Right ventricle myocardium inferior (tissue), 1 donor: ENCODE measurements around the gene LPAR4. TPM values are rescaled to one million over a fixed set of nuclear protein-coding genes. Genes with fewer than 3 reads are reported as not detected.
"Not testable (repeated sequence)": the region's sequence is repeated elsewhere in the genome, so short reads cannot be mapped to it uniquely, and the experiment has no call there.

Experiments used
- ATAC-seq: fragments of 200-7000 bp; cut with Tn5 transposase; one replicate; pipeline ENCODE4 v1.9.1; 2020; ENCODE audit warnings: mild to moderate bottlenecking, moderate library complexity
- DNase-seq: peaks from one replicate; pipeline ENCODE4 v3.0.0; 2021; ENCODE audit errors: missing footprints
- intact Hi-C: fragments of 100-400 bp; cut with DNase I; formaldehyde crosslinking; loops from one replicate; pipeline ENCODE4 v1.11.0; 2022
- long read RNA-seq: library from polyadenylated mRNA; unstranded; transcript quantifications from one replicate; pipeline ENCODE4 v2.0.0, GENCODE V29; 2021
- total RNA-seq: library from RNA; stranded (reverse); fragmentation: NEBNext Ultra II Directional; extraction: Animal tissue kit (Norgen Biotek cat#: 25700); gene quantifications from one replicate; pipeline ENCODE4 v1.2.1, GENCODE V29; 2021
- donor health status: DM: no; HTN: yes; CAD: no; lungs with severe emphysema.

The LPAR4 gene, protein sequence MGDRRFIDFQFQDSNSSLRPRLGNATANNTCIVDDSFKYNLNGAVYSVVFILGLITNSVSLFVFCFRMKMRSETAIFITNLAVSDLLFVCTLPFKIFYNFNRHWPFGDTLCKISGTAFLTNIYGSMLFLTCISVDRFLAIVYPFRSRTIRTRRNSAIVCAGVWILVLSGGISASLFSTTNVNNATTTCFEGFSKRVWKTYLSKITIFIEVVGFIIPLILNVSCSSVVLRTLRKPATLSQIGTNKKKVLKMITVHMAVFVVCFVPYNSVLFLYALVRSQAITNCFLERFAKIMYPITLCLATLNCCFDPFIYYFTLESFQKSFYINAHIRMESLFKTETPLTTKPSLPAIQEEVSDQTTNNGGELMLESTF
- 0.22 TPM for total RNA-seq
- long read RNA-seq: 0 reads

DNA sequence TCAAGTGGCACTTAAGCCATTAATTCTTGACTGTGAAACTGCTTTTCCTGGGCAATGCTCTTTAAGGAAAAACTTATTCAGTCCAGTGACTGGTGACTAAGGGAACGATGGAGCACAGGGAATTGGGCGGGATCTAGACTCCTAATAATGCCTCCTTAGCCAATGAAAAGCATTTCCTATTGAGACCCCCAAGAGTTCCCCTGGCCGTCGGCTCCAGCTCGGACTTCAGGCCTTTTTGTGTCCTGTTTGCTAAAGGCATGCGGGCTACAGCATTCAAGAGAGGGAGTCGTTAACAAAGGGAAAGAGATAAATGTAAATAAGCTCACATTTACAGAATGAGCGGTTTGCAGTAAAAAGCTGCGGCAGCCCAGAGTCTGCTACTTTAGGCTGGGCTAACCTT, at the start of gene LPAR4:
LPAR4 (plus strand) TSS at position 232 of the 400 bp plus-strand sequence. CDS start 7,150 bp downstream, outside the sequence.
- intact Hi-C loops: no loop called here
- no peak for ATAC-seq
- DNase-seq: no peak

DNA sequence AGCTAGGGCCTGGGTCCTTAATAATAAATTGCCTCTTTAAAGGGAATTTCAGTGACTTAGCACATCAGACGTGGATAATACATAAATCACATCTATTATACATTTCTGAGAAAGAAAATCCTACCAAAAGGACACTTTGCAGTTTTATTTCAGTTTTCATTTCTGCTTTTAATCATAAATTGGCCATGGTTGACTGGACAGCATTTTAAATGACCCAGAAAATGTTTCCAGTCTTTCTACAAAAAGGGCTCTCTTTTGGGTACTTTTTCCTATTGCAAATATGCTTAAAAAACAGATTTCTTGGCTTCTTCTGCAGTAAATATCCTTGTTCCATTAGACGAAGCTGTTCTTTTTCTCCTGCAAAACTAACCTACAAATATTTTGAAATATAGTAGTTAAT, 41.4 kb upstream of the LPAR4 start:
- DNase-seq: no peak
- ATAC-seq: no peak
- intact Hi-C loops: no loop called here

DNA sequence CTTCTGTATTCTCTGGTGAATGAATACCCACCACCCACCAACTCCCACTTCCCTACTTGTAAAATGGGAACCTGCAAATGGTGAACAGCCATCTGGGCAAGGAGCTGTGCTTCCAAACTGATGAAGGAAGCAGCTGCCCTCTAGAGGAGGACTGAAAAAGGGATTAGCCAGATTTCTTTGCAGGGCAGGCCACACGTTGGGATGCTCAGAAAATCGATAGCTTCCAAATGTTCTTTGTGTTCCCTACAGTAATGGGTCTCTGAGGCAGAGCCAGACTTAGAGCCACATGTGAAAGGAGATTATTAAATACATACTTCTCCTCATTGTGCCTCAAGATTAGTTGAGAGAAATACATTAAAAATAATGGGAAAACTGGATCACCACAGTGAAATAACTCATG, 39.3 kb upstream of the LPAR4 start:
- ATAC-seq: no peak
- no peak for DNase-seq
- intact Hi-C loops: no loop called here

DNA sequence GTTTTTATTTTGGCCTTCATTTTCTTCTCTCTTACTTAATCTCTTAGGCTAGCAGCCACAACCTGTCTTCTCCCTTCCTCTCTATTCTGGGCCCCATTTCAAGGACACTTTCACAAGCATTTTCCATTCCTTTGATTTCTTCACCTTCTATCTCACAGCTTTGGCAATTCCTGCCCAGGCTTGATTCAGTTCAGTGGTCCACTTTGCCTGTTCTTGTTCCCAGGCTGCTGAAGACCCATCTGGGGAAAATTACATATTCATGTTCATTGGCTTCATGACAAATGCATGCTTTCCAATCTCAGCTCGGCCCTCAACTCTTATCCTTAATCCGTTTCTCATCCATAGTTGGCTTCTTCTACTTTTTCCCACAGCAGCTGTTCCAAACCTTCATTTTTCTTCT, 38.7 kb upstream of the LPAR4 start:
- intact Hi-C loops: no loop called here
- peak; percentile 28 for ATAC-seq

GRCh38 chrX:78710171-78710570, 37.3 kb upstream of the LPAR4 start:
- intact Hi-C loops: no loop called here
- DNase-seq (no peak), ATAC-seq (no peak)

More for the DNA sequence above, 38.7 kb upstream of the LPAR4 start:
- DNase-seq: no peak

DNA sequence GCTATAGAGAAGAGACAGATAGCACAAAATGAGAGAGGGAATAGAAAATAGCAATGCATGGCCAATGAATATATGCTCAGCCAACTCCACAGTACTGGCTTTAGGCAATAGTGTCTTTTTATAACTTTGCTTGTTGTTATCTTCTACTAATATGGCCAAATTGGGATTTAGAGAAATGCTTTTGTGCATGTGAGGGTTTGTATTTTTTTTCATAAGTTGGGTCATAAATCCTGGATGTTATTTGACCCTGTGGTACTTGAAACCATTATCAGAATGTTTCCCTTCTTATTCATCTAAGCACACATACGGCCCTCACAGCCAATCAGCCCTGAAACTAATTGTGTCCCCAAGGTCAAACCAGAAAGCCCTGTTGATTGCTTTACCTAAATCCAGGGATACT, 35.2 kb upstream of the LPAR4 start:
- DNase-seq: no peak
- no peak for ATAC-seq
- intact Hi-C loops: no loop called here

DNA sequence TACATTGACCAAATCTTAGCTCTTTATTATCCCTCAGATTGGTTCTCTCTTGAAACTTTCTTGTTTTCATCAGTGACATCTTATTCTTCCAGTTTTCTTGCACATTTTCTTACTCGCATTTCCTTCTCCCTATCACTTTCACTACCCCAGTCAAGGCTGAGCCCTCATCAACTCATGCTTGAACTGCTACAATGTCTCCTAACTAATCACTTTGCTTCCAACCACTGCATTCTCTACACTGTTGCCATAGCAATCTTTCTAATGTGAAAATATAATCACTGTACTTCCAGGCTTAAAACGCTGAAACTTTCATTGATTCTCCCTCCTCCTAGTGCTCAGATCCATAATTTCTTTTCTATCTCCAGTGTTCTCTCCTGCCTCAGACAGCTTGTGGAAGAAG, 22.2 kb upstream of the LPAR4 start:
- intact Hi-C loops: no loop called here
- ATAC-seq: no peak
- no peak for DNase-seq

- DNase-seq: no peak
- no peak for ATAC-seq
- intact Hi-C loops: no loop called here
These were observed 1.0 kb upstream of the LPAR4 start for GRCh38 chrX:78746496-78746895.

DNA sequence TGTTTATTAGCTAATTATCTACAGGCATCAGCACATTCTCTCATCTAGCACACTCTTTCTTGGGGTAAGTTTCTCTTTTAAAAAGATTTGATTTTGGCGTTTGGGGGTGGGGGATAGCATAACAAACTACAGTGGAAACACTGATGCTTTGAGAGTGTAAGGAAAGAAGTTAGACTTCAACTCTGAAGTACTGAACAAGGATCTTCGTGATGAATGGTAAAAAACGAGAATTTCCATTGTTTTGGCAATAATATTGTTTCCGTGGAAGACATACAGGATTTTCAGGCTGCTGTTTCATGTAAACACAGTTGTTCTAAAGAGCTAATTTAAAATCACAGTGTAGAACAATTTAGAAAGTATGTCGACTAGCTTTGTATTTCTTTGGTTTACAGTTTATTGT, 451 bp downstream of the LPAR4 start:
- DNase-seq (no peak), ATAC-seq (no peak)
- intact Hi-C loops: no loop called here

GRCh38 chrX:78748846-78749245, 1.3 kb downstream of the LPAR4 start:
- DNase-seq (no peak), ATAC-seq (no peak)
- intact Hi-C loops: no loop called here

DNA sequence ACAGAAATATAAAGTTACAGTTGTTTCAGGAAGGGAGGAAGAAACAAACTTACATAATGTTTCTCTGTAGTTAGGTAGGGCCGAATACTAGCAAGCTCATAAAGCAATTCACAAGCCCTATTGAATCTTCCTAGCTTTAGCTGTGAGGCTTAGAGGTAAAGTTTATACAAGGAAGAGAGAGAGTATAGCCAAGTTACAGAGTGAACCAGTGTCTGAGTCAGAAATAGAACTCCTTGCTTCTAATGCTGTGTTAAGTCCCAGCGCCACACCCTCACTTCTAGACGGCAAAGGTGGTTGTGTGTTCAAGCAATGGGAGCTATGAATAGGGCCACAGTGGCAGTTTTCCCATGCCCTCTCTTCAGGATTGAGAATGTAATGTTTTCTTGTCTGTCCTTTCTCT, 6.1 kb downstream of the LPAR4 start:
- ATAC-seq: no peak

DNA sequence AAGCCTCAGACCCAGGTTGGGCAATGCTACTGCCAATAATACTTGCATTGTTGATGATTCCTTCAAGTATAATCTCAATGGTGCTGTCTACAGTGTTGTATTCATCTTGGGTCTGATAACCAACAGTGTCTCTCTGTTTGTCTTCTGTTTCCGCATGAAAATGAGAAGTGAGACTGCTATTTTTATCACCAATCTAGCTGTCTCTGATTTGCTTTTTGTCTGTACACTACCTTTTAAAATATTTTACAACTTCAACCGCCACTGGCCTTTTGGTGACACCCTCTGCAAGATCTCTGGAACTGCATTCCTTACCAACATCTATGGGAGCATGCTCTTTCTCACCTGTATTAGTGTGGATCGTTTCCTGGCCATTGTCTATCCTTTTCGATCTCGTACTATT, 7.4 kb downstream of the LPAR4 start:
- no peak for DNase-seq
- ATAC-seq: no peak
- intact Hi-C loops: no loop called here

More for the DNA sequence above, 6.1 kb downstream of the LPAR4 start:
- intact Hi-C loops: no loop called here
- no peak for DNase-seq

DNA sequence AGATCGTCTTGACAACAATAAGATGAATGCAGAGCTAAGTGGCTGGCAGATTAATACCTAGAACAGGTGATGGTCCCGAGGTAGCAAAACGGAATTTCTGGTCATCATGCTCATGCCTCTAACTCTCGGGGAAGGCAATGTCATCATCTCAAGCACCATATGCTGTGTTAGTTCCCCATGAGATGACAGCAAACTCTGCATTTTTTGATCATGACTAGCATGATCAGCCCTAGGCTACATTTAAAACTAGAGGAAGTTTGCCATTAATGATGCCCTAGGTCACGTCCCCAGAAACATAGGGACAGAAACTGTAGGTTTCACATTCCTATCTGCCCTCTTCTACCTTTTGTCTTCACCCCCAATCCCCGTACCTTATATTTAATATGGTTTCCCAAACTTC, 11.6 kb downstream of the LPAR4 start:
- DNase-seq: no peak
- intact Hi-C loops: no loop called here
- ATAC-seq: no peak

DNA sequence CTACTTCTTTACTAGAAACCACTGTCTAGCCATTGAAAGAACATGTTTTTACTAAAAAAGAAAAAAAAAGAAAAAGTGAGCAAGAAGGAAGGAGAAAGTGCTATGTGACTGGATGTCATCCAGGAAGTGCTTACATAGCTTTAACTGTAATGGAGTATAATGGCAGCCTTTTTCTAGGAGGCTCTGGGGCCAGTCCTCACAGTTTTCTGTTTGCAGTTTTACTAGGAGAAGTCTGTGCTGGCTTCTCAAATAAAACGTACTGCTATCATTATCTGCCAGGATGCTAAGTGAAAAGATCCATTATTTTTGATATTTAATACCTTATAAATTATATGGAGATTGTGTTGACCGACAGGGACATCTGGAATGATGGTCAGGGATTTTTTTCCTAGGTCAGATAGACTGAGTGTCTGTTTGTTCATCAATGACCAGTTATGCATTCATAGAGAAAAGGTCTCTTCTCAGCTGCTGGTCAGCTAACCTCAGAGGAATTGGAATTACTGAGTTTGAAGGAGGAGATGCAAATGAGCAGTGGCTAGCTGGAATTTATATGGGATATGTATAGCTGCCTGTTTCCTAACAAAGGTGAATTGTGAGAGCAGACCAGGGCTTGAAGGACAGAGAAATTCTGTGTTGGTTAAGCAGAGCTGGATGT, 21.7 kb downstream of the LPAR4 start:
- DNase-seq (no peak), ATAC-seq (no peak)
- intact Hi-C loops: no loop called here

GRCh38 chrX:78769946-78770345, 22.4 kb downstream of the LPAR4 start:
- DNase-seq: no peak
- intact Hi-C loops: no loop called here
- no peak for ATAC-seq

DNA sequence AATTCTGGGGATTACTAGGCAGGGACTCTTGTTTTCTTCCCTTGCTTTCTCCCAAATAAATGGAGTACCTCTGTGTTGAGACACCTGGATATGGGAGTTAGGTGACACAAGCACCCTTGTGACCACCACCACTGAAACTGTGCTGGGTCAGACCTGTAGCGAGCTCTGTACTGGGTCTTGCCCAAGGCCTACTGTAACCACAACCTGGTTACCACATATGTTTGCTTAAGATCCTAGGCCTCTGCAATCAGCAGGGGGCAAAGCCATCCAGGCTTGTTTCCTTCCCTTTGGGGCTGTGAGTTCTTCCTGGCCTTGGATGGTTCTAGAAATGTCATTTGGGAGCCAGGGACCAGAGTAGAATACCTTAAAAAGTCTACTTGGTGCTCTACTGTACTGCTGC, 49.4 kb downstream of the LPAR4 start:
- DNase-seq (no peak), ATAC-seq (no peak)
- intact Hi-C loops: no loop called here

GRCh38 chrX:78800114-78800513, 52.6 kb downstream of the LPAR4 start:
- DNase-seq: no peak
- ATAC-seq: no peak
- intact Hi-C loops: no loop called here

DNA sequence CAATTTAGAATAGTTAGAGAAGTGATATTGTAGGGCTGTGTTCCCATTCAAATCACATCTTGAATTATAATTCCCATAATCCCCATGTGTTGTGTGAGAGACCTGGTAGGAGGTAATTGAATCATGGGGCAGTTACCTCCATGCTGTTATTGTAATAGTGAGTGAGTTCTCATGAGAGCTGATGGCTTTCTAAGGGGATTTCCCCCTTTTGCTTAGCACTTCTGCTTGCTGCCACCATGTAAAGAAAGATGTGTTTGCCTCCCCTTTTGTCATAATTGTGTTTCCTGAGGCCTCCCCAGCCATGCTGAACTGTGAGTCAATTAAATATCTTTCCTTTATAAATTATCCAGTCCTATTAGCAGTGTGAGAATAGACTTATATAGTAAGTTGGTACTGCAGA, 53.2 kb downstream of the LPAR4 start:
- intact Hi-C loops: no loop called here
- ATAC-seq: no peak
- DNase-seq: no peak

GRCh38 chrX:78801522-78801921, 54.0 kb downstream of the LPAR4 start:
- ATAC-seq: no peak
- no peak for DNase-seq
- intact Hi-C loops: no loop called here

- ATAC-seq, intact Hi-C loops, DNase-seq: not testable (repeated sequence)
These were observed 55.0 kb downstream of the LPAR4 start for GRCh38 chrX:78802526-78802925.
